ENCODE results near the gene NDUFAF3. TPM values are rescaled to one million over a fixed set of nuclear protein-coding genes. Genes with fewer than 3 reads are reported as not detected.
A peak's percentile ranks its signal among the peaks of the same experiment; 100 is the strongest.

The NDUFAF3 gene
- 10 to 100 TPM; 56.8 to 82.4 (median 72.1) TPM for polyA plus RNA-seq
- long read RNA-seq, donor 1: 0 reads
- long read RNA-seq, donor 2, transcript NDUFAF3-202 (5 exons, 2,012 nt): major isoform, 24 of 25 reads
- long read RNA-seq, donor 2, partial matches to known transcripts: 0 of 25 reads
- long read RNA-seq, donor 2, other reads (novel, unspliced or antisense): 0 of 25 reads
- long read RNA-seq, donor 3, transcript NDUFAF3-202 (5 exons, 2,012 nt): major isoform, 30 of 32 reads
- long read RNA-seq, donor 3, partial matches to known transcripts: 0 of 32 reads
- long read RNA-seq, donor 3, other reads (novel, unspliced or antisense): 0 of 32 reads
- long read RNA-seq, donor 4, partial matches to known transcripts: 0 of 2 reads
- long read RNA-seq, donor 4, other reads (novel, unspliced or antisense): 0 of 2 reads
- long read RNA-seq, donor 5, transcript NDUFAF3-202 (5 exons, 2,012 nt): major isoform, 9 of 14 reads
- long read RNA-seq, donor 5, partial matches to known transcripts: 5 of 14 reads
- long read RNA-seq, donor 5, other reads (novel, unspliced or antisense): 0 of 14 reads
- long read RNA-seq, donor 6, transcript NDUFAF3-202 (5 exons, 2,012 nt): major isoform, 39 of 42 reads
- long read RNA-seq, donor 6, partial matches to known transcripts: 0 of 42 reads
- long read RNA-seq, donor 6, other reads (novel, unspliced or antisense): 0 of 42 reads
- long read RNA-seq, donor 7: 0 reads
- long read RNA-seq, donor 8, transcript NDUFAF3-202 (5 exons, 2,012 nt): major isoform, 11 of 12 reads
- long read RNA-seq, donor 8, partial matches to known transcripts: 0 of 12 reads
- long read RNA-seq, donor 8, other reads (novel, unspliced or antisense): 0 of 12 reads
- long read RNA-seq, donor 9, transcript NDUFAF3-202 (5 exons, 2,012 nt): major isoform, 8 of 8 reads
- long read RNA-seq, donor 9, partial matches to known transcripts: 0 of 8 reads
- long read RNA-seq, donor 9, other reads (novel, unspliced or antisense): 0 of 8 reads
- long read RNA-seq, donor 10, transcript NDUFAF3-202 (5 exons, 2,012 nt): major isoform, 63 of 73 reads
- long read RNA-seq, donor 10, partial matches to known transcripts: 0 of 73 reads
- long read RNA-seq, donor 10, other reads (novel, unspliced or antisense): 7 of 73 reads

- no peaks in the 10 kb centered on the region for H3K27me3 ChIP-seq (ENCODE audit: control insufficient read depth in 3 of 3, insufficient read depth in 3 of 3, low read length in 3 of 3)
- FAIRE-seq: no peak
- WGBS, 3 donors: 0 to 1% (median 1%) methylated on average over 58 to 83 of the region's 83 CpGs
- H3K9me3 ChIP-seq (ENCODE audit: control insufficient read depth in 2 of 2, insufficient read depth in 1 of 2, low read depth in 1 of 2, low read length in 1 of 2): no peaks in the 10 kb centered on the region
- H3K27ac ChIP-seq (ENCODE audit: low read depth in 1 of 3, low read length in 2 of 3): peak within 1 kb of the TSS; percentile 100
- peaks cover 0 to 34% (median 7%) of the 10 kb centered on the region in 3 donors for H3K4me1 ChIP-seq (ENCODE audit: control insufficient read depth in 3 of 3, insufficient read depth in 2 of 3, low read depth in 1 of 3, low read length in 2 of 3)
- H3K36me3 ChIP-seq (ENCODE audit: control insufficient read depth in 3 of 3, insufficient read depth in 2 of 3, low read depth in 1 of 3, low read length in 3 of 3): peaks cover 0 to 53% (median 11%) of the 10 kb centered on the region in 3 donors
- peak; percentile 88 to 98 for DNase-seq
- H3K4me3 ChIP-seq (ENCODE audit: low read depth in 1 of 3, low read length in 3 of 3): peak within 1 kb of the TSS; percentile 90 to 97 (median 90)
Measured at GRCh38 chr3:49021813-49022687, at the start of gene NDUFAF3. TSS of gene NDUFAF3 (plus strand) at chr3:49022121. CDS start at chr3:49022145, 24 bp downstream.

- WGBS, 3 donors: 91 to 94% (median 93%) methylated on average over 10 of the region's 10 CpGs
- no peak for DNase-seq
- no peaks in the 10 kb centered on the region for H3K9me3 ChIP-seq (ENCODE audit: control insufficient read depth in 2 of 2, insufficient read depth in 1 of 2, low read depth in 1 of 2, low read length in 1 of 2)
- H3K36me3 ChIP-seq (ENCODE audit: control insufficient read depth in 3 of 3, insufficient read depth in 2 of 3, low read depth in 1 of 3, low read length in 3 of 3): peaks cover 32 to 82% (median 32%) of the 10 kb centered on the region in 3 donors
- no peaks in the 10 kb centered on the region for H3K27me3 ChIP-seq (ENCODE audit: control insufficient read depth in 3 of 3, insufficient read depth in 3 of 3, low read length in 3 of 3)
- no peak for FAIRE-seq
- no peak overlapping the region for H3K27ac ChIP-seq (ENCODE audit: low read depth in 1 of 3, low read length in 2 of 3)
- H3K4me1 ChIP-seq (ENCODE audit: control insufficient read depth in 3 of 3, insufficient read depth in 2 of 3, low read depth in 1 of 3, low read length in 2 of 3): no peaks in the 10 kb centered on the region
- no peak overlapping the region for H3K4me3 ChIP-seq (ENCODE audit: low read depth in 1 of 3, low read length in 3 of 3)
Measured at GRCh38 chr3:48974076-48974864, 47.7 kb upstream of the NDUFAF3 start.

- WGBS, 3 donors: 96 to 98% (median 97%) methylated on average over 3 of the region's 3 CpGs
- H3K36me3 ChIP-seq (ENCODE audit: control insufficient read depth in 3 of 3, insufficient read depth in 2 of 3, low read depth in 1 of 3, low read length in 3 of 3): peaks cover 31 to 78% (median 32%) of the 10 kb centered on the region in 3 donors
- no peak for FAIRE-seq
Measured at GRCh38 chr3:48979451-48979850, 42.5 kb upstream of the NDUFAF3 start.

GRCh38 chr3:48980295-48980694 lies 41.6 kb upstream of the NDUFAF3 start:
- H3K27me3 ChIP-seq (ENCODE audit: control insufficient read depth in 3 of 3, insufficient read depth in 3 of 3, low read length in 3 of 3): no peaks in the 10 kb centered on the region
- FAIRE-seq (no peak), DNase-seq (no peak)
- no peaks in the 10 kb centered on the region for H3K4me1 ChIP-seq (ENCODE audit: control insufficient read depth in 3 of 3, insufficient read depth in 2 of 3, low read depth in 1 of 3, low read length in 2 of 3)
- H3K27ac ChIP-seq (ENCODE audit: low read depth in 1 of 3, low read length in 2 of 3): no peak overlapping the region
- no peaks in the 10 kb centered on the region for H3K9me3 ChIP-seq (ENCODE audit: control insufficient read depth in 2 of 2, insufficient read depth in 1 of 2, low read depth in 1 of 2, low read length in 1 of 2)
- no peak overlapping the region for H3K4me3 ChIP-seq (ENCODE audit: low read depth in 1 of 3, low read length in 3 of 3)
- H3K36me3 ChIP-seq (ENCODE audit: control insufficient read depth in 3 of 3, insufficient read depth in 2 of 3, low read depth in 1 of 3, low read length in 3 of 3): peaks cover 28 to 80% (median 32%) of the 10 kb centered on the region in 3 donors
- WGBS, 3 donors: 91 to 96% (median 95%) methylated on average over 4 of the region's 4 CpGs

More at GRCh38 chr3:48979451-48979850, 42.5 kb upstream of the NDUFAF3 start:
- DNase-seq: no peak
- Histone ChIP-seq H3K9me3 (ENCODE audit: control insufficient read depth in 2 of 2, insufficient read depth in 1 of 2, low read depth in 1 of 2, low read length in 1 of 2) (no peaks in the 10 kb centered on the region), H3K4me1 (ENCODE audit: control insufficient read depth in 3 of 3, insufficient read depth in 2 of 3, low read depth in 1 of 3, low read length in 2 of 3) (no peaks in the 10 kb centered on the region), H3K27me3 (ENCODE audit: control insufficient read depth in 3 of 3, insufficient read depth in 3 of 3, low read length in 3 of 3) (no peaks in the 10 kb centered on the region), H3K4me3 (ENCODE audit: low read depth in 1 of 3, low read length in 3 of 3) (no peak overlapping the region), H3K27ac (ENCODE audit: low read depth in 1 of 3, low read length in 2 of 3) (no peak overlapping the region)

- Histone ChIP-seq H3K27me3 (ENCODE audit: control insufficient read depth in 3 of 3, insufficient read depth in 3 of 3, low read length in 3 of 3) (no peaks in the 10 kb centered on the region), H3K27ac (ENCODE audit: low read depth in 1 of 3, low read length in 2 of 3) (no peak overlapping the region), H3K9me3 (ENCODE audit: control insufficient read depth in 2 of 2, insufficient read depth in 1 of 2, low read depth in 1 of 2, low read length in 1 of 2) (no peaks in the 10 kb centered on the region), H3K4me1 (ENCODE audit: control insufficient read depth in 3 of 3, insufficient read depth in 2 of 3, low read depth in 1 of 3, low read length in 2 of 3) (no peaks in the 10 kb centered on the region), H3K36me3 (ENCODE audit: control insufficient read depth in 3 of 3, insufficient read depth in 2 of 3, low read depth in 1 of 3, low read length in 3 of 3) (peaks cover 22 to 80% (median 23%) of the 10 kb centered on the region in 3 donors), H3K4me3 (ENCODE audit: low read depth in 1 of 3, low read length in 3 of 3) (no peak overlapping the region)
- FAIRE-seq (no peak), DNase-seq (no peak)
Measured at GRCh38 chr3:48982016-48982415, 39.9 kb upstream of the NDUFAF3 start.

- H3K27me3 ChIP-seq (ENCODE audit: control insufficient read depth in 3 of 3, insufficient read depth in 3 of 3, low read length in 3 of 3): no peaks in the 10 kb centered on the region
- 81 to 90% (median 81%) methylated on average over 5 of the region's 5 CpGs for WGBS, 3 donors
- H3K9me3 ChIP-seq (ENCODE audit: control insufficient read depth in 2 of 2, insufficient read depth in 1 of 2, low read depth in 1 of 2, low read length in 1 of 2): no peaks in the 10 kb centered on the region
- H3K4me1 ChIP-seq (ENCODE audit: control insufficient read depth in 3 of 3, insufficient read depth in 2 of 3, low read depth in 1 of 3, low read length in 2 of 3): no peaks in the 10 kb centered on the region
- DNase-seq: no peak
- peaks cover 22 to 75% (median 23%) of the 10 kb centered on the region in 3 donors for H3K36me3 ChIP-seq (ENCODE audit: control insufficient read depth in 3 of 3, insufficient read depth in 2 of 3, low read depth in 1 of 3, low read length in 3 of 3)
- H3K4me3 ChIP-seq (ENCODE audit: low read depth in 1 of 3, low read length in 3 of 3): no peak overlapping the region
- H3K27ac ChIP-seq (ENCODE audit: low read depth in 1 of 3, low read length in 2 of 3): no peak overlapping the region
- no peak for FAIRE-seq
Measured at GRCh38 chr3:48982686-48983085, 39.2 kb upstream of the NDUFAF3 start.

GRCh38 chr3:48983096-48983495 lies 38.8 kb upstream of the NDUFAF3 start:
- H3K4me3 ChIP-seq (ENCODE audit: low read depth in 1 of 3, low read length in 3 of 3): no peak overlapping the region
- H3K9me3 ChIP-seq (ENCODE audit: control insufficient read depth in 2 of 2, insufficient read depth in 1 of 2, low read depth in 1 of 2, low read length in 1 of 2): no peaks in the 10 kb centered on the region
- H3K36me3 ChIP-seq (ENCODE audit: control insufficient read depth in 3 of 3, insufficient read depth in 2 of 3, low read depth in 1 of 3, low read length in 3 of 3): peaks cover 22 to 75% (median 23%) of the 10 kb centered on the region in 3 donors
- H3K4me1 ChIP-seq (ENCODE audit: control insufficient read depth in 3 of 3, insufficient read depth in 2 of 3, low read depth in 1 of 3, low read length in 2 of 3): no peaks in the 10 kb centered on the region
- WGBS, 3 donors: 95 to 100% (median 98%) methylated on average over 4 of the region's 4 CpGs
- FAIRE-seq (no peak), DNase-seq (no peak)
- no peak overlapping the region for H3K27ac ChIP-seq (ENCODE audit: low read depth in 1 of 3, low read length in 2 of 3)
- no peaks in the 10 kb centered on the region for H3K27me3 ChIP-seq (ENCODE audit: control insufficient read depth in 3 of 3, insufficient read depth in 3 of 3, low read length in 3 of 3)

Data from small intestine (tissue), 16 donors.